Ovary (tissue), 9 donors: ENCODE data around the gene ZNF778. TPM values are rescaled to one million over a fixed set of nuclear protein-coding genes. Genes with fewer than 3 reads are reported as not detected.

ENCODE experiments used
- DNase-seq, 5 donors: peaks; one replicate each; pipeline ENCODE4 v3.0.0-alpha.2; 2019 to 2020
- H3K27ac ChIP-seq, 2 donors: fragments of 200-600 bp; one replicate each; pipeline versions ENCODE4 v1.5.1 to v1.8.0; 2019 to 2022
- H3K27me3 ChIP-seq: fragments of 200-600 bp; one replicate; pipeline ENCODE4 v1.8.0; 2022
- H3K36me3 ChIP-seq: fragments of 200-600 bp; sonication (generic); one replicate; pipeline ENCODE4 v1.5.1; 2019
- H3K4me1 ChIP-seq: one replicate; pipeline ENCODE4 v1.8.1; 2013; ENCODE audit warnings: mild to moderate bottlenecking, moderate library complexity; ENCODE audit not compliant: insufficient read depth
- H3K4me3 ChIP-seq: fragments of 200-600 bp; sonication (generic); one replicate; pipeline ENCODE4 v1.5.1; 2017
- H3K9me3 ChIP-seq, 2 donors: fragments of 200-600 bp in 1 of 2; sonication (generic) in 1 of 2; one replicate each; pipeline versions ENCODE4 v1.5.1 to v1.8.1; 2013 to 2019; ENCODE audit warnings: mild to moderate bottlenecking in 1 of 2, moderate library complexity in 1 of 2
- EP300 ChIP-seq: sonication (generic); formaldehyde crosslinking; IDR thresholded peaks from one replicate; pipeline ENCODE4 v1.6.1; 2017; ENCODE audit warnings: antibody characterized with exemption
- POLR2A ChIP-seq: fragments of 450-650 bp; IDR thresholded peaks from one replicate; pipeline ENCODE4 v1.6.1; 2017; ENCODE audit warnings: antibody characterized with exemption, mild to moderate bottlenecking, moderate library complexity
- WGBS, 3 donors: extraction: QIAGEN DNeasy Blood & Tissue Kit in 1 of 3; methylation state at CpG; one replicate each; pipeline versions ENCODE4 v1.1.5 to v1.1.7; 2013 to 2017; 5-methylcytosine and 5-hydroxymethylcytosine counted together
- intact Hi-C, 4 donors: fragments of 100-400 bp; cut with DNase I; formaldehyde crosslinking; loops; one replicate each; pipeline versions ENCODE4 v1.11.0 to v1.15.1; 2022 to 2023
- polyA plus RNA-seq, 2 donors: library from polyadenylated mRNA; stranded (reverse); fragments of 200-250 nt in 1 of 2; fragments of 350-450 nt in 1 of 2; fragmentation: Illumina TruSeq in 1 of 2; extraction: RNeasy Lipid Tissue Mini Kit (QIAGEN cat#74804) in 1 of 2; gene quantifications; one replicate each; pipeline ENCODE4 v1.2.3, GENCODE V29; 2013 to 2014
- total RNA-seq, 7 donors: library from RNA; depleted of rRNA in 2 of 7; stranded (reverse); fragments of >200 nt in 2 of 7; fragmentation: NEBNext Ultra II Directional in 3 of 7; extraction: Animal tissue kit (Norgen Biotek cat#: 25700) in 3 of 7; gene quantifications; one replicate each; pipeline versions ENCODE4 v1.1.0 to v1.2.4, GENCODE V29; 2016 to 2023
- TF ChIP-seq, protein P1 (sequence below), 3 donors: fragments of 450-650 bp in 2 of 3; fragments of 200-600 bp in 1 of 3; IDR thresholded peaks; one replicate each; pipeline versions ENCODE4 v1.5.1 to v1.8.0; 2016 to 2022; ENCODE audit warnings: antibody characterized with exemption in 3 of 3, mild to moderate bottlenecking in 1 of 3
- donor health status: DM: no; HTN: no; CAD: no; lungs with moderate emphysema.
- donor health status: DM: no; HTN: no; CAD: no.
- donor health status: Bipolar disorder and iron deficiency.
- donor health status: DM: yes; HTN: yes; CAD: no.
- donor health status: DM: no; HTN: no; CAD: no.
- donor health status: DM: yes; HTN: yes; CAD: no.

ZNF778 gene
- total and polyA plus RNA-seq, 9 donors, result 1.8 to 71.9 (median 8.3) TPM

DNA sequence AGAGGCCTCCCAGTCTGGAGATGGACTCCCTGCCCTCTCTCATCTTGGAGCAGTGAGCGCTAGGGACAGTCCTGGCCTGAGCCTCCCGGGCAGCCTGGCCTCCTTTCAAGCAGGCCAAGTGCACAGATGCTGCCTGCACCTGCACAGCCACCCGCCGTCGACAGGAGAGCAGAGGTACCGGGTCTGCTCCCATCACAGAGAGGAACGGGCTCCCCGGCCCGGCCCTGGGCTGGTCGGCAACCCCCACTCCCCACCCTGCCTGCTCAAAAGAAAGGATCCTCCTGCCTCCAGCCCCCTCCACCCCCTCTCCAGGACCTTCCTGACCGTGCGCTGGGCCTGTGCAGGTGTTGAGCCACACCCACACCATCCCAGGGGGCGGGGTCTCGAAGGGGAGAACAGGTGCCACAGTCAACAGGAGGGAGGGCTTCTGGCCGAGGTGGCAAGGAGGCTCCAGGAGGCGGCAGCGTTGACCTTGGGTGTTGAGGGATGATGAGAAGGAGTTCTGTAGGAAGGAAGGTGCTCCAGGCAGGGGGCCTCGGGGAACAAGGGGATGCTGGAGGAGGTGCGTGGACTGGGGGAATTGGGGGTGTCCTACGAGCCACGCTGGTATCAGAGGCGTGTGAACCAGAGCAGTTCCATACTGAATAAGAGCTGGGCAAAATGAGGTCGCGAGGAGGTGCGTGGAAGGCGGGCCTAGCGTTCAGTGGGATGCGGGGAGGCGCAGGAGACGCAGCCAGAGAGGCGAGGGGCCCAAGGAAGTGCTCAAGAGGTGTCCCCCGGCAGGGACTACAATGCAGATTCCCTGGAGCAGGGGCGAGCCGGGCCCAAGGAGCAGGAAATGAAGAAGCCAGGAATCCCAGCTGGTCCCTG lies 46.9 kb upstream of the ZNF778 start:
- peaks cover 7% of the 10 kb centered on the region for H3K27me3 ChIP-seq
- intact Hi-C loops, result no loop called here
- DNase-seq, result no peak
- H3K27ac ChIP-seq, result no peak overlapping the region
- H3K36me3 ChIP-seq, result no peaks in the 10 kb centered on the region
- TF ChIP-seq EP300, result no peak
- TF ChIP-seq, protein P1, sequence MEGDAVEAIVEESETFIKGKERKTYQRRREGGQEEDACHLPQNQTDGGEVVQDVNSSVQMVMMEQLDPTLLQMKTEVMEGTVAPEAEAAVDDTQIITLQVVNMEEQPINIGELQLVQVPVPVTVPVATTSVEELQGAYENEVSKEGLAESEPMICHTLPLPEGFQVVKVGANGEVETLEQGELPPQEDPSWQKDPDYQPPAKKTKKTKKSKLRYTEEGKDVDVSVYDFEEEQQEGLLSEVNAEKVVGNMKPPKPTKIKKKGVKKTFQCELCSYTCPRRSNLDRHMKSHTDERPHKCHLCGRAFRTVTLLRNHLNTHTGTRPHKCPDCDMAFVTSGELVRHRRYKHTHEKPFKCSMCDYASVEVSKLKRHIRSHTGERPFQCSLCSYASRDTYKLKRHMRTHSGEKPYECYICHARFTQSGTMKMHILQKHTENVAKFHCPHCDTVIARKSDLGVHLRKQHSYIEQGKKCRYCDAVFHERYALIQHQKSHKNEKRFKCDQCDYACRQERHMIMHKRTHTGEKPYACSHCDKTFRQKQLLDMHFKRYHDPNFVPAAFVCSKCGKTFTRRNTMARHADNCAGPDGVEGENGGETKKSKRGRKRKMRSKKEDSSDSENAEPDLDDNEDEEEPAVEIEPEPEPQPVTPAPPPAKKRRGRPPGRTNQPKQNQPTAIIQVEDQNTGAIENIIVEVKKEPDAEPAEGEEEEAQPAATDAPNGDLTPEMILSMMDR (IDR thresholded peaks at IDR 0.05), result no peak
- no peak for TF ChIP-seq POLR2A
- H3K4me3 ChIP-seq, result no peak overlapping the region
- no peaks in the 10 kb centered on the region for H3K9me3 ChIP-seq
- H3K4me1 ChIP-seq, result peaks cover 3% of the 10 kb centered on the region
- 6 to 11% (median 7%) methylated on average over 30 to 34 of the region's 34 CpGs for WGBS, 3 donors

DNA sequence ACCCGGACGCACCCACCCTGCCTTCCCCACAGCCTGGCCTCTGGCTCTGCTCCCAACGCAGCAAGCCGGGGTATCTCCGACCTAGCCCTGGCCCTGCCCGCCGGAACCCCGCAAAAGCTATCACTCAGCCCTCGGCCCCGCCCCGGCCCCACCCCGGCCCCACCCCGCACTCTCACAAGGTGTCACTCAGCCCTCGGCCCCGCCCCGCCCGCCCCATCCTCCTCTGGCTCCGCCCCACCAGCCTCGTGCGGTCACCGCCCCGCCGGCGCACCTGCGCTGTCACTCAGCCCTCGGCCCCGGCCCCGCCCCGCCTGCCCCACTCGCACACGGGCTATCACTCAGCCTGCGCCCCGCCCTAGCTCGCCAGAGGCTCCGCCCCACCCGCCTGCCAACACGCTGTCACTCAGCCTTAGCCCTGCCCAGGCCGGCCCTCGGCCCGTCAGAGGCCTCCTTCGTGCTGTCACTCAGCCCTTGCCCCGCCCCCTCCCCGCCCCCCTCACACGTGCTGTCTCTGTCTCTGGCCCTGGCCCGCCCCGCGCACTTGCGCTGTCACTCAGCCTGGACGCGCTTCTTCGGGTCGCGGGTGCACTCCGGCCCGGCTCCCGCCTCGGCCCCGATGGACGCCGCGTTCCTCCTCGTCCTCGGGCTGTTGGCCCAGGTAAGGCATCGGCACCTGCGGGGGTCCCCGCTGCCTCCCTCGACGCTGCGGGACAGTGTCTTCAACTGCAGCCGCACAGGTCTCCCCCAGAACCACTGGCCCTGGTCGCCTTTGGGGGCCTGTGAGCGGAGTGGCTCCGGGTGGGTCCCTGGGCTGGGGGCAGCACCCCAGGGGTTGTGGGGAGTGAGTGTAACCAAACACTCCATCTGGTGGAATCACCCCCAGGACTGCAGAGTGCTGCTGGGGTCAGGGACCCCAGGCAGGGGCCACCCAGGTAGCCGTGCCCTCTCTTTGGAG lies 46.0 kb upstream of the ZNF778 start, which contains the start of gene CDH15:
CDH15 (plus strand) TSS at position 533 of the 955 bp plus-strand sequence; CDS start at position 617, 84 bp downstream.
- WGBS, 3 donors, result 5 to 10% (median 7%) methylated on average over 46 to 74 of the region's 74 CpGs
- no peaks in the 10 kb centered on the region for H3K9me3 ChIP-seq
- no peak for TF ChIP-seq EP300
- no peak for TF ChIP-seq POLR2A
- TF ChIP-seq, protein P1 (IDR thresholded peaks at IDR 0.05), result no peak
- H3K27me3 ChIP-seq, result peaks cover 9% of the 10 kb centered on the region
- no peak within 1 kb of the TSS for H3K27ac ChIP-seq
- no peaks in the 10 kb centered on the region for H3K36me3 ChIP-seq
- H3K4me3 ChIP-seq, result peak within 1 kb of the TSS; percentile 5
- DNase-seq, result peak; percentile 56 to 73 (median 72)
- H3K4me1 ChIP-seq, result peaks cover 3% of the 10 kb centered on the region
- intact Hi-C loops, result no loop called here

DNA sequence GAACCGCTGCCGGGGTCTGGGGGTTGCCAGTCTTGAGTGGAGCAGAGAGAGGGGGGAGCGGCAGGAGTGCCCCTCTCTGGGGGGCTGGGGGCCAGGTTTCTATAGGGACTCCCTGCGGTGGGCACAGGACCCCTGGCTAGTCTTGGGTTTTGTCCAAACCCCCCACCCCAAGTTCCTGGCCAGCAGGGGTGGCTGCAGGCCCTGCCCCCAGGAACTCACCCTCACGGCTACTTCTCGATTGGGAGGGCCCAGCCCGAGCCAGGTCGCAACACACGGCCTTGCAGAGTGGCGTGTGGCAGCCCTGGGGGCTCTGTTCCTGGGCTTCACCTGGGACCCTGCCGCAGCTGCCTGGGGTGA lies 45.4 kb upstream of the ZNF778 start:
- WGBS, 3 donors, result 48 to 73% (median 61%) methylated on average over 7 to 11 of the region's 11 CpGs
- H3K4me3 ChIP-seq, result no peak overlapping the region
- intact Hi-C loops, result no loop called here
- H3K27ac ChIP-seq, result no peak overlapping the region
- peaks cover 3% of the 10 kb centered on the region for H3K4me1 ChIP-seq
- peaks cover 8% of the 10 kb centered on the region for H3K27me3 ChIP-seq
- TF ChIP-seq EP300, result no peak
- TF ChIP-seq POLR2A, result no peak
- TF ChIP-seq, protein P1 (IDR thresholded peaks at IDR 0.05), result no peak
- no peak for DNase-seq
- no peaks in the 10 kb centered on the region for H3K36me3 ChIP-seq
- H3K9me3 ChIP-seq, result no peaks in the 10 kb centered on the region

DNA sequence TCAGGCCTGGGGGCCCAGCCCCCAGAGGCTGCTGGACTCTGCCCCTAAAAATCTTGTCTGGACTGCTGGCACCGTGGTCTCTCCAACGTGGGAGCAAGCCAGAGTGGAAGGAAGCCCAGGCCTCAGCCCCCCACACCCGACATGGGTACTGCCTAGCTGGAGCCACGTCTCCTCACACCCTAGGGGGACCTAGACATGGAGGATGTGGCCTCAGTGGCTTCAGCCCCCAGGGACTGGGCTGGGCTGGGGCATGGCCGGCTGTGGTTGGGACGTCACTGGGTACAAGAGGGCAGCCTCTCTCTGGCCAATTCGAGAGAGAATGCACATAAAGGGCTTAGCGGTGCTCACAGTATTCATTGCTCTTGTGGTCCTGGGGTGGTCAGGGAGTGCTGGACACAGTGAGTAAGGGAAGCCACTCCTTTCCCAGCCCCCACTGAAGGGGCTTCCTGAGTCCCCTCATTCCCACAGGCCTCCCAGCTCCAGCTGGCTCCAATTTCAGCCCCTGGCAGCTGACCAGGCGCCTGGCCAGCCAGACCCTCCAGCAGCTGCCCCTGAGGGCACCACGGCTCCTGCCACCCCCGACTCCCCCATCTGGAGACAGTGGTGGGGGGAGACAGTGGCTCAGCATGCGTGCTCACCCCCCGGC lies 44.9 kb upstream of the ZNF778 start:
- TF ChIP-seq EP300 (no peak), POLR2A (no peak)
- TF ChIP-seq, protein P1 (IDR thresholded peaks at IDR 0.05), result no peak
- Histone ChIP-seq H3K36me3 (no peaks in the 10 kb centered on the region), H3K9me3 (no peaks in the 10 kb centered on the region), H3K27ac (no peak overlapping the region), H3K4me3 (no peak overlapping the region), H3K4me1 (peaks cover 3% of the 10 kb centered on the region), H3K27me3 (peaks cover 6% of the 10 kb centered on the region)
- intact Hi-C loops, result no loop called here
- 20 to 33% (median 24%) methylated on average over 13 of the region's 13 CpGs for WGBS, 3 donors
- no peak for DNase-seq
